GM18873 (cell line): ENCODE data around the gene AKT2.

ENCODE experiments used
- ATAC-seq: cut with Tn5 transposase; IDR thresholded peaks from one replicate; pipeline ENCODE4 v1.9.1; 2021; ENCODE audit warnings: mild to moderate bottlenecking, moderate library complexity, moderate number of reproducible peaks; ENCODE audit not compliant: unreplicated experiment, low FRiP score

AKT2 gene

GRCh38 chr19:40255619-40256166 lies 29.5 kb downstream of the AKT2 start:
- ATAC-seq, result no peak

- ATAC-seq, result no peak
Observed at GRCh38 chr19:40254714-40255418, 30.3 kb downstream of the AKT2 start.

GRCh38 chr19:40253611-40254092 lies 31.5 kb downstream of the AKT2 start:
- ATAC-seq, result no peak

GRCh38 chr19:40252395-40252794 lies 32.8 kb downstream of the AKT2 start:
- no peak for ATAC-seq

- no peak for ATAC-seq
Observed at GRCh38 chr19:40251991-40252390, 33.2 kb downstream of the AKT2 start.

- ATAC-seq, result no peak
Observed at GRCh38 chr19:40251244-40251643, 33.9 kb downstream of the AKT2 start.

- ATAC-seq, result no peak
Observed at GRCh38 chr19:40249781-40250180, 35.4 kb downstream of the AKT2 start.

GRCh38 chr19:40249201-40249600 lies 35.9 kb downstream of the AKT2 start:
- no peak for ATAC-seq

GRCh38 chr19:40247735-40248262 lies 37.3 kb downstream of the AKT2 start:
- no peak for ATAC-seq

GRCh38 chr19:40247178-40247577 lies 38.0 kb downstream of the AKT2 start:
- no peak for ATAC-seq

- no peak for ATAC-seq
Observed at GRCh38 chr19:40246292-40247073, 38.7 kb downstream of the AKT2 start.

- no peak for ATAC-seq
Observed at GRCh38 chr19:40245506-40246128, 39.5 kb downstream of the AKT2 start.

GRCh38 chr19:40244579-40245317 lies 40.4 kb downstream of the AKT2 start:
- ATAC-seq, result no peak

- ATAC-seq, result no peak
Observed at GRCh38 chr19:40243181-40243580, 42.0 kb downstream of the AKT2 start.

GRCh38 chr19:40242480-40242879 lies 42.7 kb downstream of the AKT2 start:
- ATAC-seq, result no peak

- ATAC-seq, result no peak
Observed at GRCh38 chr19:40241809-40242384, 43.2 kb downstream of the AKT2 start.

GRCh38 chr19:40241125-40241808 lies 43.9 kb downstream of the AKT2 start:
- ATAC-seq, result no peak

GRCh38 chr19:40240332-40240731 lies 44.8 kb downstream of the AKT2 start:
- ATAC-seq, result no peak
